Keratinocyte (primary cell): ENCODE data around the gene EEF2K. TPM values are rescaled to one million over a fixed set of nuclear protein-coding genes. Genes with fewer than 3 reads are reported as not detected.

Experiments used
- DNase-seq: peaks from one replicate; pipeline ENCODE4 v3.0.0-alpha.2; 2011; ENCODE audit warnings: low read depth, missing footprints, low spot score
- FAIRE-seq: peaks from 2 replicates; lab custom pipeline; 2011; peaks lifted over from hg19 to GRCh38; lab: Jason Lieb, UNC
- H2AFZ ChIP-seq: 2 replicates; pipeline ENCODE4 v1.6.0; 2012; ENCODE audit warnings: low read length, control low read depth, inconsistent platforms; ENCODE audit not compliant: control insufficient read depth
- H3K27ac ChIP-seq: 2 replicates; pipeline ENCODE4 v1.5.1; 2011; ENCODE audit warnings: low read length; ENCODE audit not compliant: control insufficient read depth, insufficient read depth
- H3K27me3 ChIP-seq: 3 replicates; pipeline ENCODE4 v1.6.0; 2011; ENCODE audit warnings: low read length; ENCODE audit not compliant: control insufficient read depth, insufficient read depth; ENCODE audit errors: extremely low read depth
- H3K36me3 ChIP-seq, 2 experiments: 2 replicates in 1 of 2; 3 replicates in 1 of 2; pipeline ENCODE4 v1.5.1; 2011; ENCODE audit warnings: low read length in 2 of 2, mild to moderate bottlenecking in 1 of 2; ENCODE audit not compliant: control insufficient read depth in 2 of 2, insufficient read depth in 2 of 2; ENCODE audit errors: extremely low read depth in 1 of 2
- H3K4me1 ChIP-seq: 3 replicates; pipeline ENCODE4 v1.5.1; 2011; ENCODE audit warnings: low read length; ENCODE audit not compliant: control insufficient read depth, insufficient read depth; ENCODE audit errors: extremely low read depth
- H3K4me2 ChIP-seq: 3 replicates; pipeline ENCODE4 v1.6.0; 2011; ENCODE audit warnings: low read depth, low read length; ENCODE audit not compliant: control insufficient read depth, insufficient read depth; ENCODE audit errors: extremely low read depth
- H3K4me3 ChIP-seq, 3 experiments: fragments of 200-600 bp in 1 of 3; sonication (generic) in 1 of 3; 2 replicates in 2 of 3; 3 replicates in 1 of 3; pipeline ENCODE4 v1.5.1; 2011 to 2016; ENCODE audit warnings: low read length in 3 of 3, mild to moderate bottlenecking in 3 of 3, control low read depth in 2 of 3, inconsistent platforms in 1 of 3, low read depth in 1 of 3, mixed read lengths in 1 of 3, mixed run types in 1 of 3, moderate library complexity in 1 of 3; ENCODE audit not compliant: control insufficient read depth in 2 of 3, insufficient read depth in 2 of 3; ENCODE audit errors: extremely low read depth in 1 of 3
- H3K79me2 ChIP-seq: 2 replicates; pipeline ENCODE4 v1.6.0; 2012; ENCODE audit warnings: low read length; ENCODE audit not compliant: control insufficient read depth, insufficient read depth
- H3K9ac ChIP-seq: 3 replicates; pipeline ENCODE4 v1.6.0; 2011; ENCODE audit warnings: low read length; ENCODE audit not compliant: control insufficient read depth, insufficient read depth; ENCODE audit errors: extremely low read depth
- H3K9me1 ChIP-seq: 3 replicates; pipeline ENCODE4 v1.6.0; 2011; ENCODE audit warnings: low read length; ENCODE audit not compliant: control insufficient read depth, insufficient read depth; ENCODE audit errors: extremely low read depth
- H3K9me3 ChIP-seq: 2 replicates; pipeline ENCODE4 v1.5.1; 2012; ENCODE audit warnings: low read depth, low read length; ENCODE audit not compliant: control insufficient read depth
- H4K20me1 ChIP-seq: 3 replicates; pipeline ENCODE4 v1.6.0; 2011; ENCODE audit warnings: low read length; ENCODE audit not compliant: control insufficient read depth, insufficient read depth; ENCODE audit errors: extremely low read depth
- CTCF ChIP-seq, 3 experiments: IDR thresholded peaks in 1 of 3; conservative IDR thresholded peaks in 1 of 3; optimal IDR thresholded peaks in 1 of 3; 2 replicates in 2 of 3; 3 replicates in 1 of 3; pipeline versions ENCODE3 to v1.5.1; 2011; ENCODE audit warnings: low read length in 3 of 3, mild to moderate bottlenecking in 3 of 3, moderate library complexity in 2 of 3, control low read depth in 1 of 3, inconsistent platforms in 1 of 3; ENCODE audit not compliant: insufficient read depth in 2 of 3; ENCODE audit errors: extremely low read depth in 1 of 3
- EZH2 ChIP-seq: IDR thresholded peaks from one replicate; pipeline ENCODE4 v1.6.1; 2012; ENCODE audit warnings: inconsistent platforms, mild to moderate bottlenecking, low read length, moderate library complexity
- dilution Hi-C: fragments of 300-500 bp; cut with MboI; formaldehyde crosslinking; loops from one replicate; pipeline ENCODE4 v1.7.0; 2020; ENCODE audit warnings: low sequenced_read_pairs; ENCODE audit not compliant: extremely low pct_ligation_motif_present
- polyA plus RNA-seq, 5 experiments: library from polyadenylated mRNA; depleted of rRNA in 3 of 5; stranded (reverse) in 3 of 5; stranded (forward) in 1 of 5; unstranded in 1 of 5; fragments of >200 nt; gene quantifications; 1 replicate in 1 of 5; 2 replicates in 3 of 5; 3 replicates in 1 of 5; pipeline versions ENCODE4 v1.2.1 to v1.2.3, GENCODE V29; 2011 to 2012; ENCODE audit warnings: missing spikeins in 2 of 5, low read depth in 1 of 5, low replicate concordance in 1 of 5

Gene EEF2K
- polyA plus RNA-seq, 1 donor (not counting 4 experiments of a cell fraction or from before 2014, with no cell fraction given): 7.3 TPM

- Histone ChIP-seq H3K9me1 (no peaks in the 10 kb centered on the region), H3K79me2 (no peaks in the 10 kb centered on the region), H3K4me1 (no peaks in the 10 kb centered on the region), H3K9ac (no peak overlapping the region), H3K9me3 (no peaks in the 10 kb centered on the region), H3K4me2 (no peak overlapping the region), H3K36me3 (no peaks in the 10 kb centered on the region), H3K4me3 (no peak overlapping the region), H4K20me1 (no peaks in the 10 kb centered on the region), H3K27me3 (no peaks in the 10 kb centered on the region), H2AFZ (no peak overlapping the region), H3K27ac (no peak overlapping the region)
- DNase-seq: no peak
- dilution Hi-C loops: no loop called here
- no peak for FAIRE-seq
- TF ChIP-seq CTCF (optimal IDR thresholded peaks at IDR 0.05 in 1 of 3, IDR thresholded peaks at IDR 0.05 in 1 of 3, conservative IDR thresholded peaks at IDR 0.05 in 1 of 3; ENCODE audit: extremely low read depth in 1 of 3, insufficient read depth in 2 of 3, low read length in 3 of 3) (no peak), EZH2 (no peak)
These were observed 31.4 kb upstream of the EEF2K start for GRCh38 chr16:22174642-22175041.

- no peak overlapping the region for H3K9ac ChIP-seq
- H2AFZ ChIP-seq: no peak overlapping the region
- TF ChIP-seq EZH2 (no peak), CTCF (optimal IDR thresholded peaks at IDR 0.05 in 1 of 3, IDR thresholded peaks at IDR 0.05 in 1 of 3, conservative IDR thresholded peaks at IDR 0.05 in 1 of 3; ENCODE audit: extremely low read depth in 1 of 3, insufficient read depth in 2 of 3, low read length in 3 of 3) (no peak)
- DNase-seq: no peak
- no peak overlapping the region for H3K4me2 ChIP-seq
- dilution Hi-C loops: no loop called here
- no peak overlapping the region for H3K27ac ChIP-seq
- no peaks in the 10 kb centered on the region for H3K27me3 ChIP-seq
- H3K9me1 ChIP-seq: no peaks in the 10 kb centered on the region
- no peak for FAIRE-seq
- no peak overlapping the region for H3K4me3 ChIP-seq
- no peaks in the 10 kb centered on the region for H4K20me1 ChIP-seq
- no peaks in the 10 kb centered on the region for H3K4me1 ChIP-seq
- no peaks in the 10 kb centered on the region for H3K79me2 ChIP-seq
- H3K9me3 ChIP-seq: no peaks in the 10 kb centered on the region
- H3K36me3 ChIP-seq: no peaks in the 10 kb centered on the region
These were observed 27.8 kb upstream of the EEF2K start for GRCh38 chr16:22177968-22178930.
